Measurements from ENCODE around the gene EXOC4.

EXOC4 gene

GRCh38 chr7:133442818-133443217 is 189.9 kb downstream of the EXOC4 start:
- no peak overlapping the region for H3K4me3 ChIP-seq (ENCODE audit: low read depth, low read length)
- TF ChIP-seq CTCF (IDR thresholded peaks at IDR 0.05; ENCODE audit: borderline replicate concordance, insufficient read depth, low read depth, low read length): no peak

DNA sequence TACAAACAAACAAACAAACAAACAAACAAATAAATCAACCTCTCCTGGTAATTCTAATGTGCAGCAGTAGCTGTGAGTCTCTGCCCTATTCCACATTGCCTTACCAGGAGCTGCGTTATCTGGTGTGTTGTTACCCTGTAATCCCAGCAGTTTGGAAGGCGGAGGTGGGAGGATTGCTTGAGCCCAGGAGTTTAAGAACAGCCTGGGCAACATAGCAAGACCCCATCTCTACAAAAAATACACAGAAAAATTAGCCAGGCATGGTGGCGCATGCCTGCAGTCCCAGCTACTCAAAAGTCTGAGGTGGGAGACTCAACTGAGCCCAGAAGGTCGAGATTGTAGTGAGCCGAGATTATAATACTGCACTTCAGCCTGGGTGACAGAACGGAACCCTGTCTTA is 192.7 kb downstream of the EXOC4 start:
- H3K4me3 ChIP-seq (ENCODE audit: low read depth, low read length): no peak overlapping the region
- no peak for TF ChIP-seq CTCF (IDR thresholded peaks at IDR 0.05; ENCODE audit: borderline replicate concordance, insufficient read depth, low read depth, low read length)

DNA sequence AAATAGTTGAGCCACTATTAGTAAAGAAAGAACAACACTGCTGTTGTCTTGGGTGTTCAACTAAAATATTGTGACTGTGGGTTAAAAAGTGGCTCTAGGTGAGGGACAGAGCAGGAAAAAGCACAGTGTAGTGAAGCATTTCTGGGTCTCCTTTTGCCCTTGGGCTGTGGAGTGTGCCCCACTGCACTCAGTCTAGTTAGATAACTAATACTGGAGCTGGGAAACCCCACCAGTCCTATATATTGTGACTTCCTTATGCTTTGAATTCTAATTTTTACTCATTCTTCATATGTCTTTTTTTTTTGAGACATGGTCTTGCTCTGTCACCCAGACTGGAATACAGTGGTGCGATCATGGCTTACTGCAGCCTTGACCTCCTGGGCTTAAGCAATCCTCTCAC is 195.1 kb downstream of the EXOC4 start:
- no peak overlapping the region for H3K4me3 ChIP-seq (ENCODE audit: low read depth, low read length)
- TF ChIP-seq CTCF (IDR thresholded peaks at IDR 0.05; ENCODE audit: borderline replicate concordance, insufficient read depth, low read depth, low read length): no peak

DNA sequence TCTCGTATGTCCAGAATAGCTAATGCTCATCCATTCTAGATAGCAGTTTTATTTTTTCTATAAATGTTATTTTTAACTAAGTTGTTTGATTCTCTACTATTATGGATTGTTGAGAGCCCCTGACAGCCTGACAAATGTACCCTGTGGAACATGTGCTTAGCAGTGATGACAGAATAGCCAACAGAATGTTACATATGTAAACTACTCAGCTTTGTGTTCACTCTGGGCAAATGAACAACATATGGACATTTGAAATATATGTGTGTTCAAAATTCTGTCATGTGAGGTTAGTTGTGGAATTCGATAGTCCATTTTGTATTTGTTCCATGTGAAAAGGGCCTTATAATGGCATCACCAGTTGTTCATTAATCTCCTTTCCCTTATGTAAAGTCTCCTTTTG is 199.7 kb downstream of the EXOC4 start:
- TF ChIP-seq CTCF (IDR thresholded peaks at IDR 0.05; ENCODE audit: borderline replicate concordance, insufficient read depth, low read depth, low read length): no peak

DNA sequence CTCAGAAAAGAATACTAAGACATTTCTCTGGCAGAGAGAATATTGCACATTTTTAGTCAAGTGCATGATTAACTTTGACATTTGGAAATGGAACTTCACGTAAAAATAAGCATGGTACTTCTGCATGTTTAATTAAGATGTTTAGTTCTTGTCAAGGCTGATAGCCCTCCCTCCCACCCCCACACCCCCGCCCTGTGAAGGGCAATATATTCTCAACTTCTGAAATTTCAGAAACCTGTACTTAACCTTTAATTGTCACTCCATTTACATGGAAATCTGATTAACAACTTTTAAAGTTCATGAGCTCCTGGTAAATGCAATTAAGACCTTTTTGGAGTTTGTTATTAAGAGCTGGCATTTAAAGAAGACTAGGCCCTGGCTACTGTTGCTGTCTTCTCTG is 205.8 kb downstream of the EXOC4 start:
- no peak for TF ChIP-seq CTCF (IDR thresholded peaks at IDR 0.05; ENCODE audit: borderline replicate concordance, insufficient read depth, low read depth, low read length)
- no peak overlapping the region for H3K4me3 ChIP-seq (ENCODE audit: low read depth, low read length)

More for the DNA sequence above, 199.7 kb downstream of the EXOC4 start:
- no peak overlapping the region for H3K4me3 ChIP-seq (ENCODE audit: low read depth, low read length)

DNA sequence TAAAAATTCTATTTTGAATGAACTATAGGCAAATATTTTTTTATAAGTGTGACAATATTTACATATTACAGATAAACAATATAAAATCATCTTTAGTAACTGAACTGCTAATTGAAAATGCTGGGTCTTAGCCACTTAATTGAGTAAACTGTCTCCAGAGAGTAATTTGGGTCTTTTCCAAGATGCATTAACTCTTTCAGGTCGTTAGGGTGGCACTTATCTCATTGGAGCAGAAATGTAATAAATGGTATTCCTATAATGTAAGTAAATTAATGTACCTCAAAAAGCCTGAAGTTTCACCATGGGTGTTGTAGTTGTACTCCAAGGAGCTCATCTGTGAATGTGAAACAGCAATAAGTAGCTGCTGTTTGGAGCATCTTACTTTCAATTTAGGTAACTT is 208.5 kb downstream of the EXOC4 start:
- no peak overlapping the region for H3K4me3 ChIP-seq (ENCODE audit: low read depth, low read length)
- TF ChIP-seq CTCF (IDR thresholded peaks at IDR 0.05; ENCODE audit: borderline replicate concordance, insufficient read depth, low read depth, low read length): no peak

GRCh38 chr7:133475655-133476054 is 222.8 kb downstream of the EXOC4 start:
- no peak for TF ChIP-seq CTCF (IDR thresholded peaks at IDR 0.05; ENCODE audit: borderline replicate concordance, insufficient read depth, low read depth, low read length)
- H3K4me3 ChIP-seq (ENCODE audit: low read depth, low read length): no peak overlapping the region
